ENCODE results near the gene C1orf35. TPM values are rescaled to one million over a fixed set of nuclear protein-coding genes. Genes with fewer than 3 reads are reported as not detected.

Gene C1orf35
- total and polyA plus RNA-seq, 9 of the 15 experiments (the other 6 are each of a cell fraction or from before 2014, with no cell fraction given) = 3.2 to 48.7 (median 12.5) TPM

DNA sequence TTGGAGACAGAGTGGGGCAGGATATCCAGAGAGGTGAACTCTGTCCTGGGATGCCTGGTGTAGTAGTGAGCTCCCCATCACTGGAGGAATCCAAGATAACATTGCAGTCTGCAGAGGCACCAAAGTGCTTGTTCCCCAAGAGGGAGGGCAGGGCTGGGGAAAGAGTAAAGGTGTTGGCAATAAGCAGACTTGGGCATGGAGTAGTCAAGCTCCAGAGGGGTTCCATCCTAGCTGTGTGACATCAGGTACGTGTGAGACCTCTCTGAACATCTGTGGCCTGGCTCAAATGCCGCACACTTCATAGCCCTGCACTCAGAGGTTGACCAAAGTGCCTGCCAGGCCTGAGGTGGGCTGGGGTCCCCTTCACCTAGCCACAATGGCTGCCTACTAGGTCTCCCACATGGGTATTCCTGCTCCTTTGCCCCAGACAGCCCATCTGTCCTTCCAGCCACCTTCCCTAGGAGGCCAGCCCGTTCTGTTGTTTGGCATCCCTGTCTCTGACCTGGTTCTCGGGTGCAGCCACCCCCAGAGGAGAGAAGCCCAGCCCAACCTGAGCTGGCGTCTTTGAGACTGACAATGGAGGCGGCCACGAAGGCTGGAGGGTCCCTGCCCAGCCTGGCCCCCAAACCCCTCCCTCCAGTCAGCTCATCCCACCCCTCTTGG lies 23.4 kb downstream of the C1orf35 start:
- Histone ChIP-seq H3K4me1 (replicated peaks in 1 of 2; ENCODE audit: control insufficient read depth in 2 of 2, insufficient read depth in 2 of 2, low read length in 2 of 2) (peaks cover 12 to 51% of the 10 kb centered on the region in 2 experiments; a peak in 4 of 5 replicates), H3K9ac (ENCODE audit: insufficient read depth in 1 of 2, low read depth in 2 of 2, low read length in 2 of 2) (peak overlapping the region in 1 of 2 experiments; percentile 2; a peak in 1 of 4 replicates), H3K9me1 (ENCODE audit: control insufficient read depth, insufficient read depth, low read length) (peaks cover 8% of the 10 kb centered on the region), H3K79me2 (ENCODE audit: control insufficient read depth, insufficient read depth, low read length) (peaks cover 42% of the 10 kb centered on the region), H4K20me1 (replicated peaks; ENCODE audit: control insufficient read depth, insufficient read depth, low read length) (peaks cover 50% of the 10 kb centered on the region), H3K27me3 (ENCODE audit: control insufficient read depth in 2 of 2, insufficient read depth in 2 of 2, low read length in 2 of 2) (peaks cover 0 to 11% of the 10 kb centered on the region in 2 experiments; a peak in 3 of 5 replicates), H3K9me3 (replicated peaks; ENCODE audit: control insufficient read depth, insufficient read depth, low read depth, low read length) (no peaks in the 10 kb centered on the region), H3K4me2 (ENCODE audit: insufficient read depth, low read length) (no peak overlapping the region), H3K27ac (ENCODE audit: extremely low read depth, low read depth, low read length) (no peak overlapping the region), H2AFZ (ENCODE audit: low read depth, low read length) (no peak overlapping the region), H3K36me3 (ENCODE audit: control insufficient read depth, insufficient read depth, low read length) (peaks cover 15% of the 10 kb centered on the region), H3K4me3 (no peak overlapping the region)
- BruUV-seq (replicated peaks) = no TSS peak
- WGBS (ENCODE audit: insufficient coverage, low coverage, missing lambda C conversion rate) = 84% methylated on average over 7 of the region's 7 CpGs
- intact Hi-C loops (cut with micrococcal nuclease) = loop anchor here (5.0 kb wide), 1 partner anchor 317 kb away; no protein-coding TSS in a partner anchor
- CTCF ChIA-PET (ENCODE audit: low intra/inter-chr PET ratio) = no interaction called here
- in situ Hi-C loops (cut with MboI) = no loop called here
- POLR2A ChIA-PET = interaction anchor here (0.6 kb wide), 1 partner anchor 31 kb away, joined by 3 read pairs; no protein-coding TSS in a partner anchor
- DNase-seq (ENCODE audit: extremely low read depth in 1 of 4, low spot score in 3 of 4) (no peak), ATAC-seq (no peak), FAIRE-seq (no peak)
- TF ChIP-seq RBFOX2 (IDR thresholded peaks at IDR 0.05; ENCODE audit: low read depth, low read length) (0 out of 2 replicates have a peak, but pooled peaks have one; percentile 19), PTRF (tag; IDR thresholded peaks at IDR 0.05) (no peak), CEBPG (CRISPR knock-in tag; IDR thresholded peaks at IDR 0.05) (no peak), CEBPG (tag; conservative IDR thresholded peaks at IDR 0.05 in 1 of 2, IDR thresholded peaks at IDR 0.05 in 1 of 2) (no peak), HDAC2 (IDR thresholded peaks at IDR 0.05) (peak; percentile 86; the same call in 1 of the 2 replicates), ADNP (tag; IDR thresholded peaks at IDR 0.05) (peak; percentile 73), KDM1A (IDR thresholded peaks at IDR 0.05) (peak; percentile 89 to 94), PURB (CRISPR knock-in tag; IDR thresholded peaks at IDR 0.05; ENCODE audit: low read depth) (no peak), NRF1 (conservative IDR thresholded peaks at IDR 0.05 in 1 of 2, IDR thresholded peaks at IDR 0.05 in 1 of 2) (no peak), CREM (IDR thresholded peaks at IDR 0.05; ENCODE audit: low read depth) (no peak), HDAC1 (IDR thresholded peaks at IDR 0.05) (peak in 1 of 2 experiments; percentile 38; a peak in 1 of 4 replicates), ESRRA (IDR thresholded peaks at IDR 0.05; ENCODE audit: borderline replicate concordance, low read depth) (no peak), U2AF2 (optimal IDR thresholded peaks at IDR 0.05; ENCODE audit: low read depth, low read length) (no peak), HDGF (IDR thresholded peaks at IDR 0.05) (peak; percentile 79; the same call in 1 of the 2 replicates), ZFP36 (IDR thresholded peaks at IDR 0.05; ENCODE audit: low read depth, low read length, partially characterized antibody) (peak; percentile 74), POLR2AphosphoS2 (IDR thresholded peaks at IDR 0.05; ENCODE audit: low read length) (no peak), ZBTB7A (IDR thresholded peaks at IDR 0.05; ENCODE audit: borderline replicate concordance, control insufficient read depth, low read depth, low read length) (peak; percentile 12; the same call in 1 of the 2 replicates), CBX3 (IDR thresholded peaks at IDR 0.05; ENCODE audit: borderline replicate concordance in 1 of 2, low read length in 2 of 2) (peak in 1 of 2 experiments; percentile 63; a peak in 1 of 3 replicates), BCOR (IDR thresholded peaks at IDR 0.05) (peak; percentile 99), RBM25 (IDR thresholded peaks at IDR 0.05; ENCODE audit: low read depth, low read length, severe bottlenecking) (peak; percentile 94)
- TF ChIP-seq, protein P1, sequence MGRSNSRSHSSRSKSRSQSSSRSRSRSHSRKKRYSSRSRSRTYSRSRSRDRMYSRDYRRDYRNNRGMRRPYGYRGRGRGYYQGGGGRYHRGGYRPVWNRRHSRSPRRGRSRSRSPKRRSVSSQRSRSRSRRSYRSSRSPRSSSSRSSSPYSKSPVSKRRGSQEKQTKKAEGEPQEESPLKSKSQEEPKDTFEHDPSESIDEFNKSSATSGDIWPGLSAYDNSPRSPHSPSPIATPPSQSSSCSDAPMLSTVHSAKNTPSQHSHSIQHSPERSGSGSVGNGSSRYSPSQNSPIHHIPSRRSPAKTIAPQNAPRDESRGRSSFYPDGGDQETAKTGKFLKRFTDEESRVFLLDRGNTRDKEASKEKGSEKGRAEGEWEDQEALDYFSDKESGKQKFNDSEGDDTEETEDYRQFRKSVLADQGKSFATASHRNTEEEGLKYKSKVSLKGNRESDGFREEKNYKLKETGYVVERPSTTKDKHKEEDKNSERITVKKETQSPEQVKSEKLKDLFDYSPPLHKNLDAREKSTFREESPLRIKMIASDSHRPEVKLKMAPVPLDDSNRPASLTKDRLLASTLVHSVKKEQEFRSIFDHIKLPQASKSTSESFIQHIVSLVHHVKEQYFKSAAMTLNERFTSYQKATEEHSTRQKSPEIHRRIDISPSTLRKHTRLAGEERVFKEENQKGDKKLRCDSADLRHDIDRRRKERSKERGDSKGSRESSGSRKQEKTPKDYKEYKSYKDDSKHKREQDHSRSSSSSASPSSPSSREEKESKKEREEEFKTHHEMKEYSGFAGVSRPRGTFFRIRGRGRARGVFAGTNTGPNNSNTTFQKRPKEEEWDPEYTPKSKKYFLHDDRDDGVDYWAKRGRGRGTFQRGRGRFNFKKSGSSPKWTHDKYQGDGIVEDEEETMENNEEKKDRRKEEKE (IDR thresholded peaks at IDR 0.05; ENCODE audit: borderline replicate concordance in 1 of 2, control insufficient read depth in 1 of 2, low read depth in 2 of 2, low read length in 1 of 2) = no peak
